DND-41 (cell line): ENCODE data around the gene TMEM132D.

Experiments
- CTCF ChIP-seq: IDR thresholded peaks from 2 replicates; pipeline ENCODE4 v1.5.1; 2012; ENCODE audit warnings: borderline replicate concordance, low read length, moderate library complexity, mild to moderate bottlenecking; ENCODE audit not compliant: poor library complexity, severe bottlenecking; ENCODE audit errors: extremely low read depth
- EZH2 ChIP-seq: IDR thresholded peaks from 3 replicates; pipeline ENCODE4 v1.6.1; 2012; ENCODE audit warnings: borderline replicate concordance, low read depth, mild to moderate bottlenecking, moderate library complexity, low read length, inconsistent platforms; ENCODE audit not compliant: severe bottlenecking

- TF ChIP-seq CTCF, result no peak
- no peak for TF ChIP-seq EZH2
Observed at GRCh38 chr12:129559776-129560175, 344.0 kb downstream of the TMEM132D start.
